ENCODE results near the gene HK1. TPM values are rescaled to one million over a fixed set of nuclear protein-coding genes. Genes with fewer than 3 reads are reported as not detected.
"Not testable (repeated sequence)": the region's sequence is repeated elsewhere in the genome, so short reads cannot be mapped to it uniquely, and the experiment has no call there.

HK1 gene
- total RNA-seq, 1 experiment from 2014 or later, result 83.2 TPM

- Histone ChIP-seq H3K4me3 (no peak overlapping the region), H3K9me3 (no peaks in the 10 kb centered on the region), H3K36me3 (no peaks in the 10 kb centered on the region), H3K27me3 (no peaks in the 10 kb centered on the region)
- DNase-seq, result peak; percentile 65
Measured at GRCh38 chr10:69446650-69447151, 168.4 kb downstream of the HK1 start.

- Histone ChIP-seq H3K27me3 (no peaks in the 10 kb centered on the region), H3K4me3 (no peak overlapping the region), H3K36me3 (no peaks in the 10 kb centered on the region), H3K9me3 (no peaks in the 10 kb centered on the region)
- DNase-seq, result peak; percentile 79
Measured at GRCh38 chr10:69449841-69450240, 171.5 kb downstream of the HK1 start.

GRCh38 chr10:69450395-69450794 lies 172.1 kb downstream of the HK1 start:
- H3K4me3 ChIP-seq, DNase-seq, H3K9me3 ChIP-seq, H3K27me3 ChIP-seq, H3K36me3 ChIP-seq: not testable (repeated sequence)

GRCh38 chr10:69451209-69451783 lies 173.0 kb downstream of the HK1 start, which contains the start of gene TSPAN15:
TSPAN15 (plus strand) TSS chr10:69451465; CDS start chr10:69451595, 130 bp downstream.
- no peaks in the 10 kb centered on the region for H3K9me3 ChIP-seq
- no peaks in the 10 kb centered on the region for H3K27me3 ChIP-seq
- no peaks in the 10 kb centered on the region for H3K36me3 ChIP-seq
- peak; percentile 75 for DNase-seq
- peak within 1 kb of the TSS; percentile 46 for H3K4me3 ChIP-seq

Other genes with a start within 250 kb of the HK1 start
- 10.2 and 19.6 TPM in 2 replicates for gene SRGN, start 190.4 kb upstream of the HK1 start, total RNA-seq (2014; rRNA removed; shearing (Covaris generic); ENCODE audit: low replicate concordance)
- 19.0 and 22.3 TPM in 2 replicates for gene VPS26A, start 154.3 kb upstream of the HK1 start, total RNA-seq (2014; rRNA removed; shearing (Covaris generic); ENCODE audit: low replicate concordance)
- 21.2 and 23.3 TPM in 2 replicates for gene SUPV3L1, start 98.3 kb upstream of the HK1 start, total RNA-seq (2014; rRNA removed; shearing (Covaris generic); ENCODE audit: low replicate concordance)
- gene HKDC1, start 58.2 kb upstream of the HK1 start, total RNA-seq (2014; rRNA removed; shearing (Covaris generic); ENCODE audit: low replicate concordance), result 0.20 TPM in 1 of 2 replicates, not detected in the other
- not detected in 2 replicates for gene TACR2, start 138.4 kb downstream of the HK1 start, total RNA-seq (2014; rRNA removed; shearing (Covaris generic); ENCODE audit: low replicate concordance)
- 7.5 TPM in 2 replicates for gene TSPAN15, start 173.0 kb downstream of the HK1 start, total RNA-seq (2014; rRNA removed; shearing (Covaris generic); ENCODE audit: low replicate concordance)